Measurements from ENCODE around the gene FASTK.
A peak's percentile ranks its signal among the peaks of the same experiment; 100 is the strongest.

The FASTK gene

GRCh38 chr7:151095828-151096475 is 15.3 kb upstream of the FASTK start:
- DNase-seq (ENCODE audit: low spot score) = no peak

GRCh38 chr7:151095123-151095797 is 14.7 kb upstream of the FASTK start:
- no peak for DNase-seq (ENCODE audit: low spot score)

- DNase-seq (ENCODE audit: low spot score) = no peak
These were observed 14.1 kb upstream of the FASTK start for GRCh38 chr7:151094675-151095074.

- DNase-seq (ENCODE audit: low spot score) = no peak
These were observed 13.1 kb upstream of the FASTK start for GRCh38 chr7:151093748-151094147.

- DNase-seq (ENCODE audit: low spot score) = no peak
These were observed 11.4 kb upstream of the FASTK start for GRCh38 chr7:151091988-151092387.

- no peak for DNase-seq (ENCODE audit: low spot score)
These were observed 10.8 kb upstream of the FASTK start for GRCh38 chr7:151091431-151091830.

GRCh38 chr7:151091003-151091402 is 10.4 kb upstream of the FASTK start:
- DNase-seq (ENCODE audit: low spot score) = no peak

GRCh38 chr7:151089893-151090730 is 9.5 kb upstream of the FASTK start:
- no peak for DNase-seq (ENCODE audit: low spot score)

GRCh38 chr7:151088856-151089699 is 8.5 kb upstream of the FASTK start:
- DNase-seq (ENCODE audit: low spot score) = no peak

- DNase-seq (ENCODE audit: low spot score) = no peak
These were observed 7.6 kb upstream of the FASTK start for GRCh38 chr7:151088019-151088855.

- no peak for DNase-seq (ENCODE audit: low spot score)
These were observed 6.8 kb upstream of the FASTK start for GRCh38 chr7:151087245-151088018.

GRCh38 chr7:151086802-151087244 is 6.2 kb upstream of the FASTK start:
- DNase-seq (ENCODE audit: low spot score) = no peak

- peak; percentile 92 for DNase-seq (ENCODE audit: low spot score)
These were observed 5.3 kb upstream of the FASTK start, which contains the start of gene AGAP3 for GRCh38 chr7:151085691-151086620. Gene AGAP3, plus strand, starts transcription at chr7:151086475. Its CDS starts 267 bp downstream, at chr7:151086742.

- DNase-seq (ENCODE audit: low spot score) = no peak
These were observed 4.7 kb upstream of the FASTK start for GRCh38 chr7:151085329-151085690.

- no peak for DNase-seq (ENCODE audit: low spot score)
These were observed 3.2 kb upstream of the FASTK start for GRCh38 chr7:151083824-151084160.

GRCh38 chr7:151083071-151083823 is 2.6 kb upstream of the FASTK start, which contains the start of gene TMUB1:
Gene TMUB1, minus strand, starts transcription at chr7:151083493. Its CDS starts 930 bp downstream, at chr7:151082563.
- peak; percentile 86 for DNase-seq (ENCODE audit: low spot score)

- DNase-seq (ENCODE audit: low spot score) = no peak
These were observed 1.8 kb upstream of the FASTK start for GRCh38 chr7:151082141-151083070.
